Esophagus squamous epithelium (tissue), 4 donors: ENCODE data around the gene ZNF519.

Experiments used
- CTCF ChIP-seq, 6 experiments: fragments of 450-650 bp in 4 of 6; fragments of 200-600 bp in 2 of 6; sonication (generic) in 2 of 6; IDR thresholded peaks; one replicate each; pipeline ENCODE4 v1.5.1; 2016 to 2019; ENCODE audit warnings: antibody characterized with exemption in 6 of 6, mild to moderate bottlenecking in 4 of 6, moderate library complexity in 4 of 6
- POLR2A ChIP-seq, 4 donors: fragments of 450-650 bp; IDR thresholded peaks; one replicate each; pipeline ENCODE4 v1.6.1; 2017; ENCODE audit warnings: antibody characterized with exemption in 4 of 4, mild to moderate bottlenecking in 4 of 4, moderate library complexity in 3 of 4

GRCh38 chr18:14124689-14125088, 7.5 kb downstream of the ZNF519 start:
- no peak for TF ChIP-seq CTCF (IDR thresholded peaks at IDR 0.05)
- no peak for TF ChIP-seq POLR2A (IDR thresholded peaks at IDR 0.05)
